CD14-positive monocyte (primary cell): ENCODE results near the gene BRMS1. TPM values are rescaled to one million over a fixed set of nuclear protein-coding genes. Genes with fewer than 3 reads are reported as not detected.
A peak's percentile ranks its signal among the peaks of the same experiment; 100 is the strongest.

Experiments
- DNase-seq, 3 donors: peaks; one replicate each; pipeline ENCODE4 v3.0.0-alpha.2; 2011 to 2022
- H2AFZ ChIP-seq: 2 replicates; pipeline ENCODE4 v1.6.0; 2012; ENCODE audit warnings: mild to moderate bottlenecking, low read depth, low read length, inconsistent platforms; ENCODE audit not compliant: insufficient read depth, poor library complexity, severe bottlenecking
- H3K27ac ChIP-seq, 2 donors: 1 replicate in 1 of 2; 2 replicates in 1 of 2; pipeline ENCODE4 v1.5.1; 2012 to 2013; ENCODE audit warnings: low read length in 2 of 2, control low read depth in 1 of 2, inconsistent platforms in 1 of 2, low read depth in 1 of 2, mild to moderate bottlenecking in 1 of 2
- H3K27me3 ChIP-seq, 2 donors: one replicate each; pipeline versions ENCODE4 v1.6.0 to v1.6.1; 2011 to 2013; ENCODE audit warnings: low read length in 2 of 2; ENCODE audit not compliant: control insufficient read depth in 2 of 2, insufficient read depth in 2 of 2
- H3K36me3 ChIP-seq, 2 donors: replicated peaks in 1 of 2; 1 replicate in 1 of 2; 2 replicates in 1 of 2; pipeline versions ENCODE4 v1.5.1 to v1.6.1; 2012 to 2013; ENCODE audit warnings: low read length in 2 of 2, control low read depth in 1 of 2, inconsistent platforms in 1 of 2, mild to moderate bottlenecking in 1 of 2; ENCODE audit not compliant: insufficient read depth in 2 of 2, control insufficient read depth in 1 of 2
- H3K4me1 ChIP-seq, 2 donors: 1 replicate in 1 of 2; 2 replicates in 1 of 2; pipeline versions ENCODE4 v1.5.1 to v1.6.1; 2012 to 2013; ENCODE audit warnings: low read length in 2 of 2, control low read depth in 1 of 2, inconsistent platforms in 1 of 2, mild to moderate bottlenecking in 1 of 2, moderate library complexity in 1 of 2; ENCODE audit not compliant: insufficient read depth in 2 of 2, control insufficient read depth in 1 of 2
- H3K4me2 ChIP-seq: replicated peaks from 2 replicates; pipeline ENCODE3; 2012; ENCODE audit warnings: low read length, moderate library complexity, mild to moderate bottlenecking; ENCODE audit not compliant: poor library complexity, severe bottlenecking; ENCODE audit errors: extremely low read depth
- H3K4me3 ChIP-seq, 3 experiments: fragments of 200-600 bp in 1 of 3; sonication (generic) in 1 of 3; replicated peaks in 1 of 3; 1 replicate in 2 of 3; 2 replicates in 1 of 3; pipeline ENCODE4 v1.5.1; 2011 to 2013; ENCODE audit warnings: low read length in 3 of 3, mild to moderate bottlenecking in 3 of 3, control low read depth in 2 of 3, low read depth in 2 of 3, inconsistent platforms in 1 of 3, moderate library complexity in 1 of 3
- H3K79me2 ChIP-seq: 2 replicates; pipeline ENCODE4 v1.6.0; 2012; ENCODE audit warnings: mild to moderate bottlenecking, control low read depth, inconsistent platforms, low read length, moderate library complexity; ENCODE audit not compliant: insufficient read depth
- H3K9ac ChIP-seq: 2 replicates; pipeline ENCODE4 v1.6.0; 2017; ENCODE audit warnings: low read length, mild to moderate bottlenecking; ENCODE audit not compliant: insufficient read depth, poor library complexity, severe bottlenecking
- H3K9me3 ChIP-seq, 2 donors: replicated peaks in 1 of 2; 1 replicate in 1 of 2; 2 replicates in 1 of 2; pipeline versions ENCODE4 v1.5.1 to v1.6.1; 2012 to 2013; ENCODE audit warnings: low read length in 2 of 2, control low read depth in 1 of 2; ENCODE audit not compliant: control insufficient read depth in 1 of 2, insufficient read depth in 1 of 2
- H4K20me1 ChIP-seq: 2 replicates; pipeline ENCODE4 v1.6.0; 2012; ENCODE audit warnings: mild to moderate bottlenecking, low read length, control low read depth, moderate library complexity; ENCODE audit not compliant: insufficient read depth
- H3K27ac Mint-ChIP-seq, 7 donors: one replicate each; pipeline ENCODE4 v1.8.0; 2020; ENCODE audit warnings: mild to moderate bottlenecking in 7 of 7, mixed read lengths in 7 of 7, moderate library complexity in 6 of 7, inconsistent platforms in 2 of 7
- H3K27me3 Mint-ChIP-seq, 3 donors: one replicate each; pipeline ENCODE4 v1.8.0; 2021 to 2022; ENCODE audit warnings: low read depth in 3 of 3, mild to moderate bottlenecking in 3 of 3, mixed read lengths in 3 of 3, moderate library complexity in 3 of 3, inconsistent platforms in 1 of 3
- H3K36me3 Mint-ChIP-seq, 2 donors: one replicate each; pipeline ENCODE4 v1.8.0; 2020; ENCODE audit warnings: mixed read lengths in 2 of 2, inconsistent platforms in 1 of 2, mild to moderate bottlenecking in 1 of 2
- H3K4me1 Mint-ChIP-seq: one replicate; pipeline ENCODE4 v1.8.0; 2020; ENCODE audit warnings: mild to moderate bottlenecking, mixed read lengths
- H3K4me3 Mint-ChIP-seq, 2 donors: one replicate each; pipeline ENCODE4 v1.8.0; 2020; ENCODE audit warnings: mild to moderate bottlenecking in 2 of 2, mixed read lengths in 2 of 2, moderate library complexity in 1 of 2
- H3K9me3 Mint-ChIP-seq, 7 donors: one replicate each; pipeline ENCODE4 v1.8.0; 2020 to 2022; ENCODE audit warnings: mixed read lengths in 7 of 7, mild to moderate bottlenecking in 6 of 7, moderate library complexity in 6 of 7, inconsistent platforms in 2 of 7
- CTCF ChIP-seq: fragments of 200-600 bp; IDR thresholded peaks from one replicate; pipeline ENCODE4 v1.8.0; 2022; ENCODE audit warnings: antibody characterized with exemption, mild to moderate bottlenecking
- WGBS: methylation state at CpG from one replicate; pipeline ENCODE4 v1.1.5; 2013; ENCODE audit warnings: missing lambda C conversion rate; ENCODE audit not compliant: insufficient coverage; 5-methylcytosine and 5-hydroxymethylcytosine counted together
- intact Hi-C, 2 donors: fragments of 100-400 bp; cut with micrococcal nuclease; formaldehyde crosslinking; loops; one replicate each; pipeline versions ENCODE4 v1.15.0 to v1.15.1; 2023
- polyA plus RNA-seq, 3 donors: library from polyadenylated mRNA; depleted of rRNA in 1 of 3; unstranded in 2 of 3; stranded (reverse) in 1 of 3; fragments of 300-500 nt in 2 of 3; fragments of >200 nt in 1 of 3; fragmentation: Illumina TruSeq in 2 of 3; gene quantifications; 1 replicate in 2 of 3; 2 replicates in 1 of 3; pipeline ENCODE4 v1.2.3, GENCODE V29; 2012 to 2021

Gene BRMS1
- polyA plus RNA-seq, 3 donors: 49.0 to 65.2 (median 62.0) TPM

- Histone ChIP-seq H3K4me2 (no peak overlapping the region), H3K79me2 (no peaks in the 10 kb centered on the region), H2AFZ (no peak overlapping the region), H3K9ac (no peak overlapping the region), H4K20me1 (no peaks in the 10 kb centered on the region), H3K27ac (no peak overlapping the region), H3K27me3 (peaks cover 0 to 19% of the 10 kb centered on the region in 2 donors), H3K4me1 (peaks cover 12% of the 10 kb centered on the region in 2 donors), H3K9me3 (no peaks in the 10 kb centered on the region), H3K36me3 (no peaks in the 10 kb centered on the region), H3K4me3 (no peak overlapping the region)
- H3K27ac Mint-ChIP-seq: no peak overlapping the region
- peaks cover 14 to 22% (median 18%) of the 10 kb centered on the region in 3 donors for H3K27me3 Mint-ChIP-seq
- H3K36me3 Mint-ChIP-seq: no peaks in the 10 kb centered on the region
- peaks cover 0 to 8% (median 1%) of the 10 kb centered on the region in 7 donors for H3K9me3 Mint-ChIP-seq
- no peak for TF ChIP-seq CTCF
- WGBS: 100% methylated on average over 1 of the region's 8 CpGs
- H3K4me1 Mint-ChIP-seq: peaks cover 4% of the 10 kb centered on the region
- intact Hi-C loops: no loop called here
- H3K4me3 Mint-ChIP-seq: no peak overlapping the region
- DNase-seq: no peak
Measured at GRCh38 chr11:66366844-66367477, 22.1 kb upstream of the BRMS1 start.

GRCh38 chr11:66365711-66366619 lies 21.1 kb upstream of the BRMS1 start:
- Mint-ChIP-seq H3K4me1 (peaks cover 3% of the 10 kb centered on the region), H3K27me3 (peaks cover 12 to 19% (median 12%) of the 10 kb centered on the region in 3 donors), H3K36me3 (no peaks in the 10 kb centered on the region), H3K9me3 (peaks cover 0 to 7% (median 1%) of the 10 kb centered on the region in 7 donors), H3K4me3 (no peak overlapping the region), H3K27ac (peak overlapping the region in 1 of 7 donors; percentile 30)
- Histone ChIP-seq H3K9ac (no peak overlapping the region), H2AFZ (no peak overlapping the region), H3K4me2 (no peak overlapping the region), H3K4me1 (peaks cover 2 to 3% of the 10 kb centered on the region in 2 donors), H3K9me3 (no peaks in the 10 kb centered on the region), H3K36me3 (no peaks in the 10 kb centered on the region), H3K4me3 (no peak overlapping the region), H3K27ac (no peak overlapping the region), H3K79me2 (no peaks in the 10 kb centered on the region), H4K20me1 (no peaks in the 10 kb centered on the region), H3K27me3 (peaks cover 0 to 10% of the 10 kb centered on the region in 2 donors)
- no peak for TF ChIP-seq CTCF
- DNase-seq: no peak
- 97% methylated on average over 9 of the region's 14 CpGs for WGBS
- intact Hi-C loops: no loop called here
